Hepatocyte (in vitro differentiated cells): ENCODE results near the gene ZBTB16. TPM values are rescaled to one million over a fixed set of nuclear protein-coding genes. Genes with fewer than 3 reads are reported as not detected.
A peak's percentile ranks its signal among the peaks of the same experiment; 100 is the strongest.

Experiments
- DNase-seq: peaks from one replicate; pipeline ENCODE4 v3.0.0-alpha.2; 2016; ENCODE audit warnings: low spot score
- H2AFZ ChIP-seq: fragments of 200-600 bp; sonication (generic); 2 replicates; pipeline ENCODE4 v1.6.0; 2016; ENCODE audit warnings: antibody characterized with exemption, mild to moderate bottlenecking
- H3K27ac ChIP-seq: fragments of 200-600 bp; sonication (generic); 2 replicates; pipeline ENCODE4 v1.5.1; 2016; ENCODE audit warnings: mild to moderate bottlenecking
- H3K27me3 ChIP-seq: fragments of 200-600 bp; sonication (generic); 2 replicates; pipeline ENCODE4 v1.6.1; 2016
- H3K36me3 ChIP-seq: fragments of 200-600 bp; sonication (generic); replicated peaks from 2 replicates; pipeline ENCODE4 v1.5.1; 2016; ENCODE audit warnings: low read depth; ENCODE audit not compliant: insufficient read depth
- H3K4me1 ChIP-seq: fragments of 200-600 bp; sonication (generic); 2 replicates; pipeline ENCODE4 v1.5.1; 2016; ENCODE audit warnings: mild to moderate bottlenecking, moderate library complexity; ENCODE audit not compliant: insufficient read depth
- H3K4me2 ChIP-seq: fragments of 200-600 bp; sonication (generic); 2 replicates; pipeline ENCODE4 v1.6.0; 2016
- H3K4me3 ChIP-seq: fragments of 200-600 bp; sonication (generic); 2 replicates; pipeline ENCODE4 v1.5.1; 2016; ENCODE audit warnings: mild to moderate bottlenecking
- H3K79me2 ChIP-seq: fragments of 200-600 bp; sonication (generic); 2 replicates; pipeline ENCODE4 v1.6.0; 2017; ENCODE audit warnings: mild to moderate bottlenecking
- H3K9me2 ChIP-seq: fragments of 200-600 bp; sonication (generic); replicated peaks from 2 replicates; pipeline ENCODE4 v1.6.0; 2017; ENCODE audit warnings: mild to moderate bottlenecking; ENCODE audit not compliant: insufficient read depth
- H3K9me3 ChIP-seq: fragments of 200-600 bp; sonication (generic); 2 replicates; pipeline ENCODE4 v1.5.1; 2016; ENCODE audit warnings: low read depth, mild to moderate bottlenecking
- H4K20me1 ChIP-seq: fragments of 200-600 bp; sonication (generic); 2 replicates; pipeline ENCODE4 v1.6.0; 2016; ENCODE audit warnings: mild to moderate bottlenecking; ENCODE audit not compliant: insufficient read depth, poor library complexity, severe bottlenecking
- CTCF ChIP-seq: fragments of 200-600 bp; sonication (generic); IDR thresholded peaks from 2 replicates; pipeline ENCODE4 v1.5.1; 2016; ENCODE audit warnings: antibody characterized with exemption, mild to moderate bottlenecking; ENCODE audit not compliant: poor library complexity
- EZH2 ChIP-seq: fragments of 200-600 bp; sonication (generic); IDR thresholded peaks from 2 replicates; pipeline ENCODE4 v1.6.1; 2016; ENCODE audit warnings: antibody characterized with exemption, mild to moderate bottlenecking, borderline replicate concordance
- EZH2phosphoT487 ChIP-seq: fragments of 200-600 bp; sonication (generic); IDR thresholded peaks from one replicate; pipeline ENCODE4 v1.6.1; 2018; ENCODE audit warnings: antibody characterized with exemption, mild to moderate bottlenecking, low read depth, moderate library complexity; ENCODE audit not compliant: unreplicated experiment, severe bottlenecking
- WGBS: methylation state at CpG from one replicate; pipeline ENCODE4 v1.1.6; 2016; ENCODE audit warnings: low lambda C conversion rate; ENCODE audit errors: missing lambda C conversion rate; 5-methylcytosine and 5-hydroxymethylcytosine counted together
- polyA plus RNA-seq: library from polyadenylated mRNA; unstranded; fragments of >200 nt; fragmentation: Nextera tagmentation; extraction: Ambion mirVana; gene quantifications from 2 replicates; pipeline ENCODE4 v1.2.1, GENCODE V29; 2016
- total RNA-seq: library from RNA; depleted of rRNA; stranded (reverse); fragments of >200 nt; gene quantifications from 2 replicates; pipeline ENCODE4 v1.2.3, GENCODE V29; 2014

ZBTB16 gene
- total and polyA plus RNA-seq, 2 experiments from 2014 or later: 30.1 to 52.3 TPM

DNA sequence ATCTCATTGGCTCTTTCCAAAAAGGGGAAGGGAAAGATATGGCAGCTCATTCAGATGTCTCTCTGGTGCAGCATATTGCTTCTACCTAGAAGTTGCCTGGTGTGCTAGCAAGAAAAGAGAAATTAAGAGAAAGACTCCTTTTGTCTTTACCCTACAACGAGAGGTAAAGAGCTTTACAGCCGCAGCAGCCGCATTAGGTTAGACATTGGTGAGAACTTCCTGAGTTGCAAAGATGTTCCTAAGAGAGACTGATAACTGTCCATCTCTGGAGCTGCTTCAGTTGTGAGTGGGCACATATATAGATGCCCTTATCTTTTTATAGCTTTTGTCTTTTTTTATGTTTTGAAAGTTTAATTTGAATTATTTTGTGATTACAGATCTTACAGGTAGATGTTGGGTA, 155.9 kb downstream of the ZBTB16 start:
- no peaks in the 10 kb centered on the region for H3K9me3 ChIP-seq
- H3K9me2 ChIP-seq: no peaks in the 10 kb centered on the region
- 95% methylated on average over 3 of the region's 3 CpGs for WGBS
- H3K79me2 ChIP-seq: peaks cover 17% of the 10 kb centered on the region
- no peak overlapping the region for H2AFZ ChIP-seq
- H3K27ac ChIP-seq: no peak overlapping the region
- TF ChIP-seq EZH2phosphoT487 (no peak), CTCF (no peak), EZH2 (no peak)
- H3K27me3 ChIP-seq: no peaks in the 10 kb centered on the region
- DNase-seq: no peak
- no peak overlapping the region for H3K4me2 ChIP-seq
- H3K36me3 ChIP-seq: no peaks in the 10 kb centered on the region
- H3K4me3 ChIP-seq: no peak overlapping the region
- no peaks in the 10 kb centered on the region for H4K20me1 ChIP-seq
- peaks cover 41% of the 10 kb centered on the region for H3K4me1 ChIP-seq

- no peak for TF ChIP-seq EZH2phosphoT487
Observed at GRCh38 chr11:114215871-114216795, 156.6 kb downstream of the ZBTB16 start.

DNA sequence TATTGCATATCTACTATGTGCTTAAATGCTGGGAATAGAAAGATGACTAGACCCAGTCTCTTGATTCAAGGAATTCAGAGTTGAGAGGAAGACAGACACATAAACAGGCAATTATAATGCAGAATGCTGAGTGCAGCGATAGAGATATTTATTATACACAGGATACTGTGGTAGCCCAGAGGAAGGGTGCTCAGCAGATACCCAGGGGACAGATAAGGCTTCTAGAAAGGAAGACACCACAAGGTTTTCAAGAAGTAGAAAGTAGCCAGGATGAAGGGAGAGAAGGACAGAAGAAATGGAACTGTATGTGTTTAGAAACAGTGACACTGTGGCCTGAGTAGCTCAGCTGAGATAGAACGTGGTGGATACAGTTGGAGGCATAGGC, 157.3 kb downstream of the ZBTB16 start:
- H3K4me2 ChIP-seq: no peak overlapping the region
- H3K4me1 ChIP-seq: peaks cover 27% of the 10 kb centered on the region
- no peak overlapping the region for H3K27ac ChIP-seq
- H4K20me1 ChIP-seq: no peaks in the 10 kb centered on the region
- no peak overlapping the region for H3K4me3 ChIP-seq
- no peak for DNase-seq
- no peaks in the 10 kb centered on the region for H3K9me3 ChIP-seq
- WGBS: 96% methylated on average over 2 of the region's 2 CpGs
- H3K9me2 ChIP-seq: no peaks in the 10 kb centered on the region
- H3K27me3 ChIP-seq: no peaks in the 10 kb centered on the region
- H2AFZ ChIP-seq: no peak overlapping the region
- peaks cover 17% of the 10 kb centered on the region for H3K79me2 ChIP-seq
- TF ChIP-seq CTCF (no peak), EZH2 (no peak), EZH2phosphoT487 (no peak)
- H3K36me3 ChIP-seq: no peaks in the 10 kb centered on the region

More at GRCh38 chr11:114215871-114216795, 156.6 kb downstream of the ZBTB16 start:
- Histone ChIP-seq H3K4me2 (no peak overlapping the region), H3K79me2 (peaks cover 17% of the 10 kb centered on the region), H4K20me1 (no peaks in the 10 kb centered on the region), H3K27ac (no peak overlapping the region), H3K4me3 (no peak overlapping the region), H3K9me2 (no peaks in the 10 kb centered on the region), H3K4me1 (peaks cover 34% of the 10 kb centered on the region), H2AFZ (no peak overlapping the region), H3K27me3 (no peaks in the 10 kb centered on the region), H3K36me3 (no peaks in the 10 kb centered on the region), H3K9me3 (no peaks in the 10 kb centered on the region)
- peak; percentile 32 for DNase-seq
- WGBS: 53% methylated on average over 6 of the region's 6 CpGs

- DNase-seq: no peak
- H3K36me3 ChIP-seq: no peaks in the 10 kb centered on the region
- no peak overlapping the region for H3K27ac ChIP-seq
- no peaks in the 10 kb centered on the region for H3K9me3 ChIP-seq
- no peak for TF ChIP-seq EZH2phosphoT487
- no peak for TF ChIP-seq EZH2
- no peak for TF ChIP-seq CTCF
- no peaks in the 10 kb centered on the region for H4K20me1 ChIP-seq
- 63% methylated on average over 3 of the region's 3 CpGs for WGBS
- no peak overlapping the region for H2AFZ ChIP-seq
- H3K4me2 ChIP-seq: no peak overlapping the region
- H3K4me3 ChIP-seq: no peak overlapping the region
- peaks cover 17% of the 10 kb centered on the region for H3K79me2 ChIP-seq
- no peaks in the 10 kb centered on the region for H3K27me3 ChIP-seq
- H3K9me2 ChIP-seq: no peaks in the 10 kb centered on the region
- peaks cover 22% of the 10 kb centered on the region for H3K4me1 ChIP-seq
Observed at GRCh38 chr11:114218508-114218907, 159.0 kb downstream of the ZBTB16 start.
